Esophagus squamous epithelium (tissue), 5 donors: ENCODE data around the gene CCDC146. TPM values are rescaled to one million over a fixed set of nuclear protein-coding genes. Genes with fewer than 3 reads are reported as not detected.
A peak's percentile ranks its signal among the peaks of the same experiment; 100 is the strongest.

Source experiments
- DNase-seq: peaks from one replicate; lab custom pipeline; 2025; lab: John Stamatoyannopoulos, UW
- H3K27ac ChIP-seq, 4 donors: fragments of 200-600 bp; sonication (generic); one replicate each; pipeline ENCODE4 v1.5.1; 2016 to 2019; ENCODE audit warnings: mild to moderate bottlenecking in 1 of 4
- H3K27me3 ChIP-seq, 4 donors: fragments of 200-600 bp; sonication (generic); 1 replicate in 3 of 4; 2 replicates in 1 of 4; pipeline versions ENCODE4 v1.5.1 to v1.6.0; 2017 to 2021; ENCODE audit warnings: antibody characterized with exemption in 1 of 4
- H3K36me3 ChIP-seq, 3 donors: fragments of 200-600 bp; sonication (generic); one replicate each; pipeline ENCODE4 v1.5.1; 2016 to 2019
- H3K4me1 ChIP-seq, 3 donors: fragments of 200-600 bp; sonication (generic); one replicate each; pipeline ENCODE4 v1.5.1; 2017 to 2019
- H3K4me3 ChIP-seq, 4 donors: fragments of 200-600 bp; sonication (generic); 1 replicate in 3 of 4; 2 replicates in 1 of 4; pipeline ENCODE4 v1.5.1; 2016 to 2019; ENCODE audit warnings: mild to moderate bottlenecking in 2 of 4, moderate library complexity in 1 of 4
- H3K9me3 ChIP-seq, 3 donors: fragments of 200-600 bp; sonication (generic); one replicate each; pipeline ENCODE4 v1.5.1; 2016 to 2019
- CTCF ChIP-seq, 6 experiments: fragments of 450-650 bp in 4 of 6; fragments of 200-600 bp in 2 of 6; sonication (generic) in 2 of 6; IDR thresholded peaks; one replicate each; pipeline ENCODE4 v1.5.1; 2016 to 2019; ENCODE audit warnings: antibody characterized with exemption in 6 of 6, mild to moderate bottlenecking in 4 of 6, moderate library complexity in 4 of 6
- POLR2A ChIP-seq, 4 donors: fragments of 450-650 bp; IDR thresholded peaks; one replicate each; pipeline ENCODE4 v1.6.1; 2017; ENCODE audit warnings: antibody characterized with exemption in 4 of 4, mild to moderate bottlenecking in 4 of 4, moderate library complexity in 3 of 4
- WGBS, 2 donors: methylation state at CpG; one replicate each; pipeline ENCODE4 v1.1.5; 2018; 5-methylcytosine and 5-hydroxymethylcytosine counted together
- intact Hi-C: fragments of 100-400 bp; cut with DNase I; formaldehyde crosslinking; loops from one replicate; pipeline ENCODE4 v1.15.0; 2022
- total RNA-seq, 4 donors: library from RNA; depleted of rRNA; stranded (reverse); fragments of >200 nt; gene quantifications; one replicate each; pipeline ENCODE4 v1.1.0, GENCODE V29; 2016
- donor health status: DM: yes; HTN: yes; CAD: no.

CCDC146 gene
- total RNA-seq, 4 donors from 2014 or later: 4.6 to 25.0 (median 7.6) TPM

GRCh38 chr7:77320137-77320536 is 197.7 kb downstream of the CCDC146 start:
- Histone ChIP-seq H3K4me1 (peaks cover 0 to 19% (median 8%) of the 10 kb centered on the region in 3 donors), H3K27ac (no peak overlapping the region), H3K36me3 (peaks cover 0 to 28% (median 0%) of the 10 kb centered on the region in 3 donors), H3K4me3 (no peak overlapping the region), H3K9me3 (no peaks in the 10 kb centered on the region), H3K27me3 (no peaks in the 10 kb centered on the region)
- DNase-seq: no peak
- WGBS, 2 donors: 57 to 61% methylated on average over 4 of the region's 4 CpGs
- TF ChIP-seq CTCF (IDR thresholded peaks at IDR 0.05) (no peak), POLR2A (IDR thresholded peaks at IDR 0.05) (no peak)
- intact Hi-C loops: no loop called here

- intact Hi-C loops: no loop called here
- Histone ChIP-seq H3K4me3 (no peak overlapping the region), H3K4me1 (peaks cover 0 to 13% (median 6%) of the 10 kb centered on the region in 3 donors), H3K27me3 (no peaks in the 10 kb centered on the region), H3K36me3 (peaks cover 0 to 27% (median 0%) of the 10 kb centered on the region in 3 donors), H3K27ac (no peak overlapping the region), H3K9me3 (no peaks in the 10 kb centered on the region)
- TF ChIP-seq POLR2A (IDR thresholded peaks at IDR 0.05) (no peak), CTCF (IDR thresholded peaks at IDR 0.05) (no peak)
- 50 to 69% methylated on average over 2 of the region's 2 CpGs for WGBS, 2 donors
- no peak for DNase-seq
Observed at GRCh38 chr7:77320714-77321113, 198.3 kb downstream of the CCDC146 start.

- Histone ChIP-seq H3K27ac (no peak overlapping the region), H3K4me3 (no peak overlapping the region), H3K27me3 (no peaks in the 10 kb centered on the region), H3K9me3 (no peaks in the 10 kb centered on the region), H3K36me3 (peaks cover 0 to 27% (median 0%) of the 10 kb centered on the region in 3 donors), H3K4me1 (peaks cover 0 to 13% (median 4%) of the 10 kb centered on the region in 3 donors)
- no peak for TF ChIP-seq POLR2A (IDR thresholded peaks at IDR 0.05)
- no peak for TF ChIP-seq CTCF (IDR thresholded peaks at IDR 0.05)
- 60 to 71% methylated on average over 2 of the region's 2 CpGs for WGBS, 2 donors
- intact Hi-C loops: no loop called here
- DNase-seq: no peak
Observed at GRCh38 chr7:77321300-77321699, 198.9 kb downstream of the CCDC146 start.

- intact Hi-C loops: no loop called here
- Histone ChIP-seq H3K36me3 (peaks cover 0 to 10% (median 0%) of the 10 kb centered on the region in 3 donors), H3K4me1 (peaks cover 12 to 52% (median 27%) of the 10 kb centered on the region in 3 donors), H3K4me3 (no peak overlapping the region), H3K27me3 (no peaks in the 10 kb centered on the region), H3K27ac (peak overlapping the region in 1 of 4 donors; percentile 70), H3K9me3 (no peaks in the 10 kb centered on the region)
- TF ChIP-seq CTCF (IDR thresholded peaks at IDR 0.05): no peak
- no peak for TF ChIP-seq POLR2A (IDR thresholded peaks at IDR 0.05)
- 61 to 77% methylated on average over 3 of the region's 3 CpGs for WGBS, 2 donors
- DNase-seq: no peak
Observed at GRCh38 chr7:77326131-77326530, 203.7 kb downstream of the CCDC146 start.

GRCh38 chr7:77327067-77327931 is 204.9 kb downstream of the CCDC146 start:
- Histone ChIP-seq H3K36me3 (no peaks in the 10 kb centered on the region), H3K27me3 (no peaks in the 10 kb centered on the region), H3K4me3 (no peak overlapping the region), H3K27ac (peak overlapping the region in 3 of 4 donors; percentile 53 to 71 (median 70)), H3K9me3 (no peaks in the 10 kb centered on the region), H3K4me1 (peaks cover 12 to 63% (median 27%) of the 10 kb centered on the region in 3 donors)
- no peak for TF ChIP-seq CTCF (IDR thresholded peaks at IDR 0.05)
- TF ChIP-seq POLR2A (IDR thresholded peaks at IDR 0.05): no peak
- 28 to 32% methylated on average over 12 of the region's 12 CpGs for WGBS, 2 donors
- no peak for DNase-seq
- intact Hi-C loops: no loop called here
